Stromal cell of bone marrow (primary cell): ENCODE measurements around the gene HS3ST5.
"Not testable (repeated sequence)": the region's sequence is repeated elsewhere in the genome, so short reads cannot be mapped to it uniquely, and the experiment has no call there.

ENCODE experiments used
- DNase-seq: peaks from one replicate; pipeline ENCODE4 v3.0.0-alpha.2; 2012; ENCODE audit warnings: low read depth

The HS3ST5 gene

GRCh38 chr6:114276783-114277182, 66.0 kb downstream of the HS3ST5 start:
- no peak for DNase-seq

- DNase-seq = no peak
Measured at GRCh38 chr6:114274836-114275235, 68.0 kb downstream of the HS3ST5 start.

GRCh38 chr6:114272582-114272981, 70.2 kb downstream of the HS3ST5 start:
- no peak for DNase-seq

GRCh38 chr6:114271405-114271804, 71.4 kb downstream of the HS3ST5 start:
- DNase-seq = no peak

- DNase-seq = no peak
Measured at GRCh38 chr6:114267897-114268296, 74.9 kb downstream of the HS3ST5 start.

- no peak for DNase-seq
Measured at GRCh38 chr6:114260810-114261209, 82.0 kb downstream of the HS3ST5 start.

GRCh38 chr6:114258376-114258775, 84.4 kb downstream of the HS3ST5 start:
- no peak for DNase-seq

- no peak for DNase-seq
Measured at GRCh38 chr6:114253431-114253830, 89.4 kb downstream of the HS3ST5 start.

- DNase-seq = no peak
Measured at GRCh38 chr6:114249522-114249921, 93.3 kb downstream of the HS3ST5 start.

- DNase-seq = no peak
Measured at GRCh38 chr6:114247101-114247500, 95.7 kb downstream of the HS3ST5 start.

- no peak for DNase-seq
Measured at GRCh38 chr6:114240796-114241195, 102.0 kb downstream of the HS3ST5 start.

- DNase-seq = no peak
Measured at GRCh38 chr6:114228675-114229074, 114.1 kb downstream of the HS3ST5 start.

GRCh38 chr6:114227944-114228468, 114.8 kb downstream of the HS3ST5 start:
- no peak for DNase-seq

GRCh38 chr6:114220241-114220640, 122.6 kb downstream of the HS3ST5 start:
- DNase-seq = no peak

- no peak for DNase-seq
Measured at GRCh38 chr6:114218437-114219340, 124.1 kb downstream of the HS3ST5 start.

- DNase-seq = not testable (repeated sequence)
Measured at GRCh38 chr6:114217996-114218395, 124.8 kb downstream of the HS3ST5 start.

- no peak for DNase-seq
Measured at GRCh38 chr6:114216789-114217467, 125.9 kb downstream of the HS3ST5 start.

GRCh38 chr6:114210467-114210866, 132.4 kb downstream of the HS3ST5 start:
- DNase-seq = no peak

GRCh38 chr6:114203460-114203859, 139.4 kb downstream of the HS3ST5 start:
- DNase-seq = no peak

- DNase-seq = no peak
Measured at GRCh38 chr6:114202389-114202788, 140.4 kb downstream of the HS3ST5 start.

GRCh38 chr6:114200891-114201290, 141.9 kb downstream of the HS3ST5 start:
- DNase-seq = no peak

GRCh38 chr6:114195631-114196403, 147.0 kb downstream of the HS3ST5 start:
- DNase-seq = no peak
